Mesodermal cell (in vitro differentiated cells): ENCODE results near the gene PDCD11.

Experiments
- H3K27ac ChIP-seq: 2 replicates; pipeline ENCODE4 v1.7.0; 2013; ENCODE audit warnings: mild to moderate bottlenecking, low read depth, low read length, moderate library complexity; ENCODE audit not compliant: severe bottlenecking
- H3K36me3 ChIP-seq: 2 replicates; pipeline ENCODE4 v1.7.1; 2013; ENCODE audit warnings: mild to moderate bottlenecking, low read length, moderate library complexity; ENCODE audit not compliant: control insufficient read depth, insufficient read depth
- H3K4me1 ChIP-seq: one replicate; pipeline ENCODE4 v1.7.1; 2013; ENCODE audit warnings: mild to moderate bottlenecking, low read length; ENCODE audit not compliant: insufficient read depth, control insufficient read depth, poor library complexity, severe bottlenecking
- H3K4me3 ChIP-seq: 2 replicates; pipeline ENCODE4 v1.7.0; 2013; ENCODE audit warnings: low read length, control low read depth, mild to moderate bottlenecking; ENCODE audit not compliant: insufficient read depth, poor library complexity, severe bottlenecking; ENCODE audit errors: extremely low read depth
- H3K9me3 ChIP-seq: 2 replicates; pipeline ENCODE4 v1.7.1; 2013; ENCODE audit warnings: mild to moderate bottlenecking, low read length, moderate library complexity; ENCODE audit not compliant: control insufficient read depth
- WGBS, 2 experiments: methylation state at CpG; one replicate each; pipeline ENCODE4 v1.1.5; 2013; ENCODE audit warnings: missing lambda C conversion rate in 2 of 2; ENCODE audit not compliant: insufficient coverage in 2 of 2; 5-methylcytosine and 5-hydroxymethylcytosine counted together

The PDCD11 gene

GRCh38 chr10:103417601-103418000 is 21.2 kb downstream of the PDCD11 start:
- WGBS, 2 experiments = 97 to 98% methylated on average over 3 to 5 of the region's 5 CpGs
- no peaks in the 10 kb centered on the region for H3K9me3 ChIP-seq

GRCh38 chr10:103419101-103419500 is 22.7 kb downstream of the PDCD11 start:
- no peak overlapping the region for H3K27ac ChIP-seq
- no peaks in the 10 kb centered on the region for H3K4me1 ChIP-seq
- no peaks in the 10 kb centered on the region for H3K9me3 ChIP-seq
- H3K36me3 ChIP-seq = peaks cover 96% of the 10 kb centered on the region
- WGBS, 2 experiments = 91 to 94% methylated on average over 4 of the region's 4 CpGs
- H3K4me3 ChIP-seq = no peak overlapping the region

More at GRCh38 chr10:103417601-103418000, 21.2 kb downstream of the PDCD11 start:
- H3K4me3 ChIP-seq = no peak overlapping the region
- H3K27ac ChIP-seq = no peak overlapping the region
- no peaks in the 10 kb centered on the region for H3K4me1 ChIP-seq
- peaks cover 96% of the 10 kb centered on the region for H3K36me3 ChIP-seq

GRCh38 chr10:103423748-103424147 is 27.3 kb downstream of the PDCD11 start:
- Histone ChIP-seq H3K36me3 (peaks cover 96% of the 10 kb centered on the region), H3K27ac (no peak overlapping the region), H3K4me1 (no peaks in the 10 kb centered on the region), H3K4me3 (no peak overlapping the region), H3K9me3 (no peaks in the 10 kb centered on the region)
- WGBS, 2 experiments = 88 to 100% methylated on average over 2 to 3 of the region's 5 CpGs

- no peaks in the 10 kb centered on the region for H3K9me3 ChIP-seq
- 88 to 100% methylated on average over 7 to 9 of the region's 9 CpGs for WGBS, 2 experiments
- peaks cover 96% of the 10 kb centered on the region for H3K36me3 ChIP-seq
Measured at GRCh38 chr10:103427866-103428265, 31.4 kb downstream of the PDCD11 start.

GRCh38 chr10:103428989-103429643 is 32.7 kb downstream of the PDCD11 start:
- 100% methylated on average over 3 to 4 of the region's 5 CpGs for WGBS, 2 experiments
- Histone ChIP-seq H3K27ac (no peak overlapping the region), H3K9me3 (no peaks in the 10 kb centered on the region), H3K36me3 (peaks cover 96% of the 10 kb centered on the region), H3K4me3 (no peak overlapping the region), H3K4me1 (no peaks in the 10 kb centered on the region)

More at GRCh38 chr10:103427866-103428265, 31.4 kb downstream of the PDCD11 start:
- no peak overlapping the region for H3K27ac ChIP-seq
- no peak overlapping the region for H3K4me3 ChIP-seq
- H3K4me1 ChIP-seq = no peaks in the 10 kb centered on the region

- H3K4me3 ChIP-seq = no peak overlapping the region
- H3K36me3 ChIP-seq = peaks cover 96% of the 10 kb centered on the region
- no peaks in the 10 kb centered on the region for H3K4me1 ChIP-seq
- H3K9me3 ChIP-seq = no peaks in the 10 kb centered on the region
- WGBS, 2 experiments = 90 to 100% methylated on average over 3 to 4 of the region's 5 CpGs
- H3K27ac ChIP-seq = no peak overlapping the region
Measured at GRCh38 chr10:103429647-103430046, 33.2 kb downstream of the PDCD11 start.

GRCh38 chr10:103431902-103432301 is 35.5 kb downstream of the PDCD11 start:
- WGBS, 2 experiments = 94 to 98% methylated on average over 8 of the region's 8 CpGs
- Histone ChIP-seq H3K36me3 (peaks cover 93% of the 10 kb centered on the region), H3K9me3 (no peaks in the 10 kb centered on the region), H3K4me1 (no peaks in the 10 kb centered on the region), H3K4me3 (no peak overlapping the region), H3K27ac (no peak overlapping the region)

- WGBS, 2 experiments = 100% methylated on average over 1 of the region's 2 CpGs; no CpG with 5 or more reads in 1 of the 2 experiments
- H3K9me3 ChIP-seq = no peaks in the 10 kb centered on the region
- H3K4me1 ChIP-seq = no peaks in the 10 kb centered on the region
- H3K36me3 ChIP-seq = peaks cover 92% of the 10 kb centered on the region
- no peak overlapping the region for H3K4me3 ChIP-seq
- H3K27ac ChIP-seq = no peak overlapping the region
Measured at GRCh38 chr10:103433858-103434257, 37.4 kb downstream of the PDCD11 start.

GRCh38 chr10:103439776-103440175 is 43.4 kb downstream of the PDCD11 start:
- no peak overlapping the region for H3K4me3 ChIP-seq

GRCh38 chr10:103440416-103440815 is 44.0 kb downstream of the PDCD11 start:
- Histone ChIP-seq H3K4me3 (no peak overlapping the region), H3K27ac (no peak overlapping the region), H3K4me1 (peaks cover 14% of the 10 kb centered on the region), H3K9me3 (no peaks in the 10 kb centered on the region), H3K36me3 (peaks cover 96% of the 10 kb centered on the region)
- WGBS, 2 experiments = 94 to 98% methylated on average over 11 to 14 of the region's 14 CpGs

More at GRCh38 chr10:103439776-103440175, 43.4 kb downstream of the PDCD11 start:
- H3K27ac ChIP-seq = no peak overlapping the region
- peaks cover 14% of the 10 kb centered on the region for H3K4me1 ChIP-seq
- H3K36me3 ChIP-seq = peaks cover 93% of the 10 kb centered on the region
- H3K9me3 ChIP-seq = no peaks in the 10 kb centered on the region
- WGBS, 2 experiments = 90% methylated on average over 3 of the region's 4 CpGs; no CpG with 5 or more reads in 1 of the 2 experiments

- Histone ChIP-seq H3K4me1 (peaks cover 14% of the 10 kb centered on the region), H3K4me3 (no peak overlapping the region), H3K9me3 (no peaks in the 10 kb centered on the region), H3K36me3 (peaks cover 96% of the 10 kb centered on the region), H3K27ac (no peak overlapping the region)
- WGBS, 2 experiments = 89 to 95% methylated on average over 3 to 4 of the region's 8 CpGs
Measured at GRCh38 chr10:103441206-103441605, 44.8 kb downstream of the PDCD11 start.
